Activated CD4-positive, alpha-beta T cell treated with anti-CD3 and anti-CD28 coated beads, Interleukin-2, amount 10 ng/mL, durations not matched to agents 24 days and 14 days (primary cell): Measurements from ENCODE around the gene SDE2. TPM values are rescaled to one million over a fixed set of nuclear protein-coding genes. Genes with fewer than 3 reads are reported as not detected.
A peak's percentile ranks its signal among the peaks of the same experiment; 100 is the strongest.

Experiments used
- DNase-seq: peaks from one replicate; pipeline ENCODE4 v3.0.0; 2022
- H3K27ac Mint-ChIP-seq: one replicate; pipeline ENCODE4 v1.8.0; 2022; ENCODE audit warnings: mild to moderate bottlenecking, mixed read lengths
- H3K27me3 Mint-ChIP-seq: one replicate; pipeline ENCODE4 v1.8.0; 2022; ENCODE audit warnings: mixed read lengths
- H3K36me3 Mint-ChIP-seq: one replicate; pipeline ENCODE4 v1.8.0; 2022; ENCODE audit warnings: low read depth, mild to moderate bottlenecking, mixed read lengths
- H3K4me1 Mint-ChIP-seq: one replicate; pipeline ENCODE4 v1.8.0; 2021; ENCODE audit warnings: mixed read lengths
- H3K4me3 Mint-ChIP-seq: one replicate; pipeline ENCODE4 v1.8.0; 2022; ENCODE audit warnings: mild to moderate bottlenecking, moderate library complexity, mixed read lengths
- H3K9me3 Mint-ChIP-seq: one replicate; pipeline ENCODE4 v1.8.0; 2021; ENCODE audit warnings: mixed read lengths
- intact Hi-C: fragments of 100-400 bp; cut with micrococcal nuclease; formaldehyde crosslinking; loops from one replicate; pipeline ENCODE4 v1.15.1; 2023
- total RNA-seq: library from RNA; stranded (reverse); gene quantifications from 2 replicates; pipeline ENCODE4 v1.2.3, GENCODE V29; 2022

Gene SDE2
- 26.9 and 27.1 TPM in 2 replicates for total RNA-seq

- H3K4me1 Mint-ChIP-seq, result peaks cover 53% of the 10 kb centered on the region
- H3K27me3 Mint-ChIP-seq, result no peaks in the 10 kb centered on the region
- peak within 1 kb of the TSS; percentile 99 for H3K27ac Mint-ChIP-seq
- DNase-seq, result peak; percentile 100
- peaks cover 3% of the 10 kb centered on the region for H3K9me3 Mint-ChIP-seq
- H3K36me3 Mint-ChIP-seq, result peaks cover 25% of the 10 kb centered on the region
- intact Hi-C loops, result loop anchor here (1.0 to 5.0 kb wide), 7 partner anchors 63 to 571 kb away; partner anchors contain the start of genes H3-3A, LBR, PYCR2 and SRP9
- H3K4me3 Mint-ChIP-seq, result peak within 1 kb of the TSS; percentile 97
Measured at GRCh38 chr1:225999227-225999911, at the start of gene SDE2. Gene SDE2, minus strand, starts transcription at chr1:225999343. Its CDS starts 31 bp downstream, at chr1:225999312.

DNA sequence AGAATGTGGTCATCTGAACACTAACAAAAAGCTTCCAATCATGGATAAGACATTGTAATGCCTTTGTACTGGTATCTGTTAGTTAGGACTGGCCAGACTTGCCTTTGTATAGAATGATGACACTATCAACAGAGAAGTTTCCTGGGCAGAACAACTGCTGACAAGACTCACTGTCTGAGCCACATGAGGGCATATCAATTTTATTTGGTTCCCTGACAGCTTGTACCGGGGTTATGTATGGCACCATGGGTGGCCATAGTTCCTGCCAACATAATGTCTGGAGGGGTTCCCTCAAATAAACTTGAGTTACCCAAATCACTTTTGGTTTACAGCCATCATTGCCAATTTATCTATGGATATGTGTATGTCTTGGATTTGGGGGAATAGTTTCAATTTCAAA, 49.7 kb upstream of the SDE2 start:
- intact Hi-C loops, result no loop called here
- no peak overlapping the region for H3K27ac Mint-ChIP-seq
- no peaks in the 10 kb centered on the region for H3K4me1 Mint-ChIP-seq
- H3K9me3 Mint-ChIP-seq, result no peaks in the 10 kb centered on the region
- peaks cover 5% of the 10 kb centered on the region for H3K27me3 Mint-ChIP-seq
- no peak for DNase-seq
- no peaks in the 10 kb centered on the region for H3K36me3 Mint-ChIP-seq
- no peak overlapping the region for H3K4me3 Mint-ChIP-seq

- Mint-ChIP-seq H3K4me3 (no peak overlapping the region), H3K27me3 (peaks cover 5% of the 10 kb centered on the region), H3K9me3 (no peaks in the 10 kb centered on the region), H3K36me3 (no peaks in the 10 kb centered on the region), H3K4me1 (no peaks in the 10 kb centered on the region), H3K27ac (no peak overlapping the region)
- DNase-seq, result no peak
- intact Hi-C loops, result no loop called here
Measured at GRCh38 chr1:226047495-226047894, 48.4 kb upstream of the SDE2 start.

- H3K4me1 Mint-ChIP-seq, result no peaks in the 10 kb centered on the region
- no peak for DNase-seq
- no peaks in the 10 kb centered on the region for H3K9me3 Mint-ChIP-seq
- H3K4me3 Mint-ChIP-seq, result no peak overlapping the region
- no peak overlapping the region for H3K27ac Mint-ChIP-seq
- intact Hi-C loops, result no loop called here
- no peaks in the 10 kb centered on the region for H3K36me3 Mint-ChIP-seq
- H3K27me3 Mint-ChIP-seq, result peaks cover 7% of the 10 kb centered on the region
Measured at GRCh38 chr1:226046240-226046639, 47.1 kb upstream of the SDE2 start.

DNA sequence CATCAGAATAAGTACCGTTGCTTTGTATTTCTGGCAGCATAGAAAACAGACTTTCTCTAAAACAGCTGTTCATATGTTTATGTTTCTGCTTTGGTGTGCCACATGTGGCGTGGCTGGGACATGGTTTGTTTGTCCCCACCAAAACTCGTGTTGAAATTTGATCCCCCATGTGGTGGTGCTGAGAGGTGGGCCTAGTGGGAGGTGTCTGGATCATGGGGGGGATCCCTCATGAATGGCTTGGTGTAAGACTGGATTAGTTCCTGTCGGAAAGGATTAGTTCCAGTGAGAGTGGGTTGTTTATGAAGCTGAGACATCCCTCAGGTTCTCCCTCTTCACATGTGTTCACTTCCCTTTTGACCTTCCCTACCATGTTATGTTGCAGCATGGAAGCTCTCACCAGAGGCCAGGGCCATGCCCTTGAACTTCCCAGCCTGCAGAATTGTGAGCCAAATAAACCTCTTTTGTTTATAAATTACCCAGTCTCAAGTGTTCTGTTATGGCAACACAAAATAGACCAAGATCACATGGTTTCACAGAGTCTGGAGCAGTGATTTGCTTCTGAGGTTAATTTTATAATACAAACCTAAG, 45.5 kb upstream of the SDE2 start:
- Mint-ChIP-seq H3K36me3 (no peaks in the 10 kb centered on the region), H3K27ac (no peak overlapping the region), H3K4me3 (no peak overlapping the region), H3K27me3 (peaks cover 10% of the 10 kb centered on the region), H3K9me3 (no peaks in the 10 kb centered on the region), H3K4me1 (no peaks in the 10 kb centered on the region)
- intact Hi-C loops, result no loop called here
- no peak for DNase-seq

- no peaks in the 10 kb centered on the region for H3K4me1 Mint-ChIP-seq
- intact Hi-C loops, result no loop called here
- peaks cover 6% of the 10 kb centered on the region for H3K27me3 Mint-ChIP-seq
Measured at GRCh38 chr1:226041419-226041818, 42.3 kb upstream of the SDE2 start.

GRCh38 chr1:226038661-226039060, 39.5 kb upstream of the SDE2 start:
- no peak for DNase-seq
- H3K4me3 Mint-ChIP-seq, result no peak overlapping the region
- H3K4me1 Mint-ChIP-seq, result no peaks in the 10 kb centered on the region
- H3K27ac Mint-ChIP-seq, result no peak overlapping the region
- intact Hi-C loops, result no loop called here
- H3K36me3 Mint-ChIP-seq, result no peaks in the 10 kb centered on the region
- peaks cover 6% of the 10 kb centered on the region for H3K27me3 Mint-ChIP-seq
- H3K9me3 Mint-ChIP-seq, result no peaks in the 10 kb centered on the region

More at GRCh38 chr1:226041419-226041818, 42.3 kb upstream of the SDE2 start:
- H3K27ac Mint-ChIP-seq, result no peak overlapping the region
- H3K4me3 Mint-ChIP-seq, result no peak overlapping the region
- H3K9me3 Mint-ChIP-seq, result no peaks in the 10 kb centered on the region
- no peaks in the 10 kb centered on the region for H3K36me3 Mint-ChIP-seq
- DNase-seq, result no peak

DNA sequence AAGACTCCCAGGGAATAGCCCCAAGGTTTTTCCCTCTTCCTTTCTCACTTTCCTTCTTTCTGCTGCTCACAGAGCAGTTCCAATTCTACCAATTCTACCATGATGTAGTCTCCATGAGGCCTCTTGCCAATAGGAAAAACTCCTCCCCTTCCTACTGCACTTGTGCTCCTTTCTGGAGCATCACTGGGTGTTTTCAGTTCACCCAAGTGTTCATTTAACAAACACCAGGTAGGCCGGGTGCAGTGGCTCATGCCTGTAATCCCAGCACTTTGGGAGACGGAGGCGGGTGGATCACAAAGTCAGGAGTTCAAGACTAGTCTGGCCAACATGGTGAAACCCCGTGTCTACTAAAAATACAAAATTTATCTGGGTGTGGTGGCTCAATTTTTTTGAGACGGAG, 36.8 kb upstream of the SDE2 start:
- DNase-seq, result no peak
- peaks cover 3% of the 10 kb centered on the region for H3K27me3 Mint-ChIP-seq
- H3K36me3 Mint-ChIP-seq, result no peaks in the 10 kb centered on the region
- H3K9me3 Mint-ChIP-seq, result no peaks in the 10 kb centered on the region
- H3K4me1 Mint-ChIP-seq, result no peaks in the 10 kb centered on the region
- intact Hi-C loops, result no loop called here
- no peak overlapping the region for H3K27ac Mint-ChIP-seq
- H3K4me3 Mint-ChIP-seq, result no peak overlapping the region

GRCh38 chr1:226034482-226034881, 35.3 kb upstream of the SDE2 start:
- H3K36me3 Mint-ChIP-seq, result no peaks in the 10 kb centered on the region
- no peak for DNase-seq
- no peaks in the 10 kb centered on the region for H3K27me3 Mint-ChIP-seq
- H3K27ac Mint-ChIP-seq, result no peak overlapping the region
- H3K4me3 Mint-ChIP-seq, result no peak overlapping the region
- no peaks in the 10 kb centered on the region for H3K9me3 Mint-ChIP-seq
- H3K4me1 Mint-ChIP-seq, result no peaks in the 10 kb centered on the region
- intact Hi-C loops, result no loop called here

GRCh38 chr1:226033991-226034390, 34.8 kb upstream of the SDE2 start:
- no peaks in the 10 kb centered on the region for H3K36me3 Mint-ChIP-seq
- H3K9me3 Mint-ChIP-seq, result no peaks in the 10 kb centered on the region
- no peak overlapping the region for H3K27ac Mint-ChIP-seq
- H3K4me3 Mint-ChIP-seq, result no peak overlapping the region
- intact Hi-C loops, result no loop called here
- no peaks in the 10 kb centered on the region for H3K27me3 Mint-ChIP-seq
- no peak for DNase-seq
- H3K4me1 Mint-ChIP-seq, result no peaks in the 10 kb centered on the region

DNA sequence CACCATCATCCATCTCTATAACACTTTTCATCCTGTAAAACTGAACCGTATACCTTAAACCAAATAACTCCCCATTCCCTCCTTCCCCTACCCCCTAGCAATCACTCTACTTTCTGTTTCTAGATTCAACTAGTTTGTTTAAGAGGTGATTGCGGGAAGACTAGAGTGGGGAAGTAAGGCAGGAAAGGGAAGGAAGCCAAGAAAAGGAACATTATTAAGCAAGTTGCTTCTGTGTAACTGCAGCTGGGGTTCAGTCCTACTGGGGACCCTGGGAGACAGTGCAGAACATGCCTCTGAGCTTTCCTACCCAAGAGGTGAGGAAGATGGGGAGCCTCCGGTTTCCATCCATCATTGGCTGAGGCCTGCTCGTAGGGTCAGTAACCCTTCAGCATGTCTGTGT, 34.4 kb upstream of the SDE2 start:
- intact Hi-C loops, result no loop called here
- Mint-ChIP-seq H3K9me3 (no peaks in the 10 kb centered on the region), H3K36me3 (no peaks in the 10 kb centered on the region), H3K4me3 (no peak overlapping the region), H3K27ac (no peak overlapping the region), H3K27me3 (no peaks in the 10 kb centered on the region), H3K4me1 (no peaks in the 10 kb centered on the region)
- DNase-seq, result no peak

GRCh38 chr1:226029568-226030225, 30.6 kb upstream of the SDE2 start:
- Mint-ChIP-seq H3K36me3 (no peaks in the 10 kb centered on the region), H3K4me3 (no peak overlapping the region), H3K27ac (no peak overlapping the region), H3K9me3 (no peaks in the 10 kb centered on the region), H3K27me3 (no peaks in the 10 kb centered on the region), H3K4me1 (peaks cover 4% of the 10 kb centered on the region)
- intact Hi-C loops, result no loop called here
- no peak for DNase-seq

DNA sequence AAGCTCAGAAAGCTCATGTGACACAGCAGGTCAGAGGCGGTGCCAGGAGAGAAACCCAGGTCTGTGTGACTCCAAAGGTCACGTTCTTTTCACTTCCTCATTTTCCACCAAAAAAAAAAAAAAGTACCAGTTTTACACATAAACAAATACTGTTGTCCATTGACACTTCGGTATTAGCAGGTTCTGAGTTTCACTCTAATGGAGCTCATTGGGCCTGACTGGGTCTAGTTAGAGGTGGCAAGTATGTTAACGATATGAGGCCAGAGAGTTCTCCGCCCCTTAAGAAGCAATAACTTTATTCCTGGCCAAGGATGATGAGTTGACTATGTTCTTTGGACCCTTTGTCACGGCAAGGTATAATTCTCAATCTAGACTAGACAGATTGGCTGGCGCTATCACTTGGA, 30.0 kb upstream of the SDE2 start:
- no peak for DNase-seq
- H3K4me1 Mint-ChIP-seq, result peaks cover 4% of the 10 kb centered on the region
- H3K27ac Mint-ChIP-seq, result no peak overlapping the region
- intact Hi-C loops, result no loop called here
- H3K4me3 Mint-ChIP-seq, result no peak overlapping the region
- no peaks in the 10 kb centered on the region for H3K27me3 Mint-ChIP-seq
- H3K36me3 Mint-ChIP-seq, result no peaks in the 10 kb centered on the region
- H3K9me3 Mint-ChIP-seq, result no peaks in the 10 kb centered on the region

- intact Hi-C loops, result no loop called here
- H3K4me1 Mint-ChIP-seq, result peaks cover 4% of the 10 kb centered on the region
- no peak for DNase-seq
- H3K27me3 Mint-ChIP-seq, result peaks cover 1% of the 10 kb centered on the region
- H3K36me3 Mint-ChIP-seq, result no peaks in the 10 kb centered on the region
- no peaks in the 10 kb centered on the region for H3K9me3 Mint-ChIP-seq
- no peak overlapping the region for H3K27ac Mint-ChIP-seq
- H3K4me3 Mint-ChIP-seq, result no peak overlapping the region
Measured at GRCh38 chr1:226027538-226028217, 28.5 kb upstream of the SDE2 start.
